AG04450 (cell line): ENCODE results near the gene DCUN1D3. TPM values are rescaled to one million over a fixed set of nuclear protein-coding genes. Genes with fewer than 3 reads are reported as not detected.

ENCODE experiments used
- CTCF ChIA-PET: fragments of 300-600, 350-600 bp; formaldehyde crosslinking; extraction: SDS; loops from one replicate; lab custom pipeline; 2022; ENCODE audit warnings: antibody characterized with exemption, inconsistent platforms; lab: Charles Lee
- POLR2A ChIA-PET: fragments of 350-600 bp; formaldehyde crosslinking; extraction: SDS; loops from one replicate; lab custom pipeline; 2021; ENCODE audit warnings: antibody characterized with exemption, inconsistent platforms; lab: Yijun Ruan, JAX
- DNase-seq: peaks from one replicate; pipeline ENCODE4 v3.0.0-alpha.2; 2011; ENCODE audit warnings: low read depth, low spot score
- H3K27ac ChIP-seq: one replicate; pipeline ENCODE4 v1.5.1; 2012; ENCODE audit warnings: low read depth, low read length, control low read depth
- H3K27me3 ChIP-seq: one replicate; pipeline ENCODE4 v1.6.0; 2012; ENCODE audit warnings: low read length; ENCODE audit not compliant: control insufficient read depth, insufficient read depth
- H3K4me3 ChIP-seq: 2 replicates; pipeline ENCODE4 v1.5.1; 2011; ENCODE audit warnings: mild to moderate bottlenecking, low read depth, low read length, control low read depth
- H3K9me3 ChIP-seq: 2 replicates; pipeline ENCODE4 v1.5.1; 2012; ENCODE audit warnings: low read length; ENCODE audit not compliant: control insufficient read depth, insufficient read depth
- CTCF ChIP-seq: IDR thresholded peaks from 2 replicates; pipeline ENCODE4 v1.5.1; 2011; ENCODE audit warnings: low read depth, low read length, control low read depth, inconsistent platforms
- polyA plus RNA-seq: library from polyadenylated mRNA; depleted of rRNA; stranded (reverse); fragments of >200 nt; gene quantifications from 2 replicates; pipeline ENCODE4 v1.2.3, GENCODE V29; 2011

Gene DCUN1D3
- polyA plus RNA-seq, 1 experiment, result 11.3 TPM

GRCh38 chr16:20918486-20919239 is 18.5 kb upstream of the DCUN1D3 start:
- Histone ChIP-seq H3K27me3 (no peaks in the 10 kb centered on the region), H3K4me3 (no peak overlapping the region), H3K27ac (peak overlapping the region; percentile 39), H3K9me3 (no peaks in the 10 kb centered on the region)
- DNase-seq, result no peak
- no peak for TF ChIP-seq CTCF
- CTCF ChIA-PET, result interaction anchor here (1.2 kb wide), 1 partner anchor 68 kb away, joined by 3 read pairs; no protein-coding TSS in a partner anchor
- POLR2A ChIA-PET, result no interaction called here

- H3K9me3 ChIP-seq, result no peaks in the 10 kb centered on the region
- no peak for DNase-seq
- TF ChIP-seq CTCF, result no peak
- no peaks in the 10 kb centered on the region for H3K27me3 ChIP-seq
- H3K4me3 ChIP-seq, result no peak overlapping the region
- ChIA-PET CTCF (interaction anchor here (0.5 to 0.8 kb wide), 3 partner anchors 14 to 143 kb away, joined by 3 to 6 read pairs (median 5); no protein-coding TSS in a partner anchor), POLR2A (interaction anchor here (0.6 kb wide), 1 partner anchor 105 kb away, joined by 4 read pairs; no protein-coding TSS in a partner anchor)
- H3K27ac ChIP-seq, result no peak overlapping the region
Observed at GRCh38 chr16:20916942-20917341, 16.8 kb upstream of the DCUN1D3 start.

GRCh38 chr16:20916289-20916688 is 16.1 kb upstream of the DCUN1D3 start:
- no peak for TF ChIP-seq CTCF
- H3K27ac ChIP-seq, result no peak overlapping the region
- no peak for DNase-seq
- H3K27me3 ChIP-seq, result no peaks in the 10 kb centered on the region
- H3K4me3 ChIP-seq, result no peak overlapping the region
- H3K9me3 ChIP-seq, result no peaks in the 10 kb centered on the region
- ChIA-PET POLR2A (no interaction called here), CTCF (interaction anchor here (0.8 kb wide), 1 partner anchor 66 kb away, joined by 3 read pairs; no protein-coding TSS in a partner anchor)

GRCh38 chr16:20911361-20911760 is 11.2 kb upstream of the DCUN1D3 start:
- no peak for DNase-seq
- CTCF ChIA-PET, result interaction anchor here (0.7 to 0.8 kb wide), 2 partner anchors 90 to 112 kb away, joined by 3 read pairs; no protein-coding TSS in a partner anchor
- no peak overlapping the region for H3K4me3 ChIP-seq

More at GRCh38 chr16:20911361-20911760, 11.2 kb upstream of the DCUN1D3 start:
- H3K27me3 ChIP-seq, result no peaks in the 10 kb centered on the region
- TF ChIP-seq CTCF, result no peak
- POLR2A ChIA-PET, result interaction anchor here (0.8 kb wide), 1 partner anchor 11 kb away, joined by 4 read pairs; the partner anchor contains the start of gene LYRM1
- H3K9me3 ChIP-seq, result no peaks in the 10 kb centered on the region
- peak overlapping the region; percentile 90 for H3K27ac ChIP-seq
